HepG2 (cell line): ENCODE data around the gene DPY19L1.
"Not testable (repeated sequence)": the region's sequence is repeated elsewhere in the genome, so short reads cannot be mapped to it uniquely, and the experiment has no call there.

Source experiments
- CEBPB ChIP-seq: IDR thresholded peaks from 2 replicates; pipeline ENCODE4 v1.6.1; 2011; ENCODE audit warnings: low read depth, low read length, improper control_type of control experiment, borderline replicate concordance
- HMG20A ChIP-seq: IDR thresholded peaks from 2 replicates; pipeline ENCODE4 v1.6.1; 2016; ENCODE audit warnings: borderline replicate concordance
- MYC ChIP-seq: sonication (generic); formaldehyde crosslinking; IDR thresholded peaks from 2 replicates; pipeline ENCODE4 v1.9.0; 2021; ENCODE audit warnings: missing genetic modification reagents, borderline replicate concordance
- POLR2A ChIP-seq, 2 experiments: IDR thresholded peaks; 2 replicates each; pipeline ENCODE4 v1.6.1; 2011; ENCODE audit warnings: low read depth in 2 of 2, low read length in 2 of 2, mild to moderate bottlenecking in 1 of 2, moderate library complexity in 1 of 2; ENCODE audit not compliant: insufficient read depth in 1 of 2
- RFX5 ChIP-seq: IDR thresholded peaks from 2 replicates; pipeline ENCODE4 v1.6.1; 2011; ENCODE audit warnings: low read depth, low read length, improper control_type of control experiment
- ZBTB7B ChIP-seq: sonication (generic); formaldehyde crosslinking; IDR thresholded peaks from 2 replicates; pipeline ENCODE4 v1.4.0; 2020; ENCODE audit warnings: missing genetic modification reagents
- ZNF10 ChIP-seq: sonication (generic); formaldehyde crosslinking; IDR thresholded peaks from 2 replicates; pipeline ENCODE4 v1.4.0; 2020; ENCODE audit warnings: mild to moderate bottlenecking, low read depth, missing genetic modification reagents, borderline replicate concordance
- ZNF652 ChIP-seq: IDR thresholded peaks from 2 replicates; pipeline ENCODE4 v1.6.1; 2016; ENCODE audit warnings: low read depth, borderline replicate concordance
- ZNF761 ChIP-seq: sonication (generic); formaldehyde crosslinking; conservative IDR thresholded peaks from 2 replicates; pipeline ENCODE4 v1.4.0; 2020; ENCODE audit warnings: mild to moderate bottlenecking, missing genetic modification reagents
- TF ChIP-seq, protein P1 (sequence below): sonication (generic); formaldehyde crosslinking; IDR thresholded peaks from 2 replicates; pipeline ENCODE4 v1.5.0; 2020; ENCODE audit warnings: missing genetic modification reagents, mild to moderate bottlenecking, borderline replicate concordance
- TF ChIP-seq, protein P2 (sequence below): sonication (generic); formaldehyde crosslinking; IDR thresholded peaks from 2 replicates; pipeline ENCODE4 v1.5.1; 2020; ENCODE audit warnings: mild to moderate bottlenecking, missing genetic modification reagents, moderate library complexity
- TF ChIP-seq, protein P3 (sequence below): sonication (generic); formaldehyde crosslinking; IDR thresholded peaks from 2 replicates; pipeline ENCODE4 v1.4.0; 2020; ENCODE audit warnings: mild to moderate bottlenecking, missing genetic modification reagents
- TF ChIP-seq, protein P4 (sequence below): sonication (generic); formaldehyde crosslinking; IDR thresholded peaks from 2 replicates; pipeline ENCODE4 v1.8.0; 2022; ENCODE audit warnings: low read depth, missing genetic modification reagents

DNA sequence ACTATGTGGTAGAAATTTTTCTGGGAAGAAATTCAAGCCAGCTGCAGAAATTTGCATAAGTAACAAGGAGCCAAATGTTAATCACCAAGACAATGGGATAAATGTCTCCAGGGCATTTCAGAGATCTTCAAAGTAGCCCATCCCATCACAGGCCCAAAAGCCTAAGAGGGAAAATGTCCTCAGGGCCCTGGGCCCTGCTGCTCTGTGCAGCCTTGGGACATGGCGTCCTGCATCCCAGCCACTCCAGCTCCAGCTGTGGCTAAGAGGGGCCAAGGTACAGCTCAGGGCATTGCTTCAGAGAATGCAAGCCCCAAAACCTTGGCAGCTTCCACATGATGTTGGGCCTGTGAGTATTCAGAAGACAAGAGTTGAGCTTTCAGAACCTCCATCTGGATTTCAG, 31.8 kb upstream of the DPY19L1 start:
- not testable (repeated sequence) for TF ChIP-seq POLR2A (IDR thresholded peaks at IDR 0.05; ENCODE audit: insufficient read depth in 1 of 2, low read depth in 2 of 2, low read length in 2 of 2); ZNF761 (CRISPR knock-in tag); ZNF10 (CRISPR knock-in tag); MYC; RFX5; ZNF652 (CRISPR knock-in tag); CEBPB; ZBTB7B (CRISPR knock-in tag); HMG20A
- TF ChIP-seq, protein P1, sequence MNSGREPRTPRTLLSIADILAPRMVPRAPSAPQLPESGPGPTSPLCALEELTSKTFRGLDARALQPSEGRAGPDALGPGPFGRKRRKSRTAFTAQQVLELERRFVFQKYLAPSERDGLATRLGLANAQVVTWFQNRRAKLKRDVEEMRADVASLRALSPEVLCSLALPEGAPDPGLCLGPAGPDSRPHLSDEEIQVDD (CRISPR knock-in tag) = not testable (repeated sequence)
- TF ChIP-seq, protein P2, sequence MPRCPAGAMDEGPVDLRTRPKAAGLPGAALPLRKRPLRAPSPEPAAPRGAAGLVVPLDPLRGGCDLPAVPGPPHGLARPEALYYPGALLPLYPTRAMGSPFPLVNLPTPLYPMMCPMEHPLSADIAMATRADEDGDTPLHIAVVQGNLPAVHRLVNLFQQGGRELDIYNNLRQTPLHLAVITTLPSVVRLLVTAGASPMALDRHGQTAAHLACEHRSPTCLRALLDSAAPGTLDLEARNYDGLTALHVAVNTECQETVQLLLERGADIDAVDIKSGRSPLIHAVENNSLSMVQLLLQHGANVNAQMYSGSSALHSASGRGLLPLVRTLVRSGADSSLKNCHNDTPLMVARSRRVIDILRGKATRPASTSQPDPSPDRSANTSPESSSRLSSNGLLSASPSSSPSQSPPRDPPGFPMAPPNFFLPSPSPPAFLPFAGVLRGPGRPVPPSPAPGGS (CRISPR knock-in tag) = not testable (repeated sequence)
- TF ChIP-seq, protein P3, sequence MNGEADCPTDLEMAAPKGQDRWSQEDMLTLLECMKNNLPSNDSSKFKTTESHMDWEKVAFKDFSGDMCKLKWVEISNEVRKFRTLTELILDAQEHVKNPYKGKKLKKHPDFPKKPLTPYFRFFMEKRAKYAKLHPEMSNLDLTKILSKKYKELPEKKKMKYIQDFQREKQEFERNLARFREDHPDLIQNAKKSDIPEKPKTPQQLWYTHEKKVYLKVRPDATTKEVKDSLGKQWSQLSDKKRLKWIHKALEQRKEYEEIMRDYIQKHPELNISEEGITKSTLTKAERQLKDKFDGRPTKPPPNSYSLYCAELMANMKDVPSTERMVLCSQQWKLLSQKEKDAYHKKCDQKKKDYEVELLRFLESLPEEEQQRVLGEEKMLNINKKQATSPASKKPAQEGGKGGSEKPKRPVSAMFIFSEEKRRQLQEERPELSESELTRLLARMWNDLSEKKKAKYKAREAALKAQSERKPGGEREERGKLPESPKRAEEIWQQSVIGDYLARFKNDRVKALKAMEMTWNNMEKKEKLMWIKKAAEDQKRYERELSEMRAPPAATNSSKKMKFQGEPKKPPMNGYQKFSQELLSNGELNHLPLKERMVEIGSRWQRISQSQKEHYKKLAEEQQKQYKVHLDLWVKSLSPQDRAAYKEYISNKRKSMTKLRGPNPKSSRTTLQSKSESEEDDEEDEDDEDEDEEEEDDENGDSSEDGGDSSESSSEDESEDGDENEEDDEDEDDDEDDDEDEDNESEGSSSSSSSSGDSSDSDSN = not testable (repeated sequence)
- TF ChIP-seq, protein P4, sequence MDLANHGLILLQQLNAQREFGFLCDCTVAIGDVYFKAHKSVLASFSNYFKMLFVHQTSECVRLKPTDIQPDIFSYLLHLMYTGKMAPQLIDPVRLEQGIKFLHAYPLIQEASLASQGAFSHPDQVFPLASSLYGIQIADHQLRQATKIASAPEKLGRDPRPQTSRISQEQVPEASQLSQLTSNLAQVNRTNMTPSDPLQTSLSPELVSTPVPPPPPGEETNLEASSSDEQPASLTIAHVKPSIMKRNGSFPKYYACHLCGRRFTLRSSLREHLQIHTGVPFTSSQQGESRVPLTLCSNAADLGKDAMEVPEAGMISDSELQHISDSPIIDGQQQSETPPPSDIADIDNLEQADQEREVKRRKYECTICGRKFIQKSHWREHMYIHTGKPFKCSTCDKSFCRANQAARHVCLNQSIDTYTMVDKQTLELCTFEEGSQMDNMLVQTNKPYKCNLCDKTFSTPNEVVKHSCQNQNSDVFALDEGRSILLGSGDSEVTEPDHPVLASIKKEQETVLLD (CRISPR knock-in tag) = not testable (repeated sequence)
